ENCODE results near the gene BACH1. TPM values are rescaled to one million over a fixed set of nuclear protein-coding genes. Genes with fewer than 3 reads are reported as not detected.
A peak's percentile ranks its signal among the peaks of the same experiment; 100 is the strongest.
"Not testable (repeated sequence)": the region's sequence is repeated elsewhere in the genome, so short reads cannot be mapped to it uniquely, and the experiment has no call there.

BACH1 gene
- total RNA-seq, 1 donor from 2014 or later: 93.1 TPM

- not testable (repeated sequence) for H3K27me3 Mint-ChIP-seq (ENCODE audit: low read depth, unreplicated experiment); H3K9ac ChIP-seq (ENCODE audit: low read length); H4K20me1 ChIP-seq (ENCODE audit: insufficient read depth, low read length); DNase-seq (ENCODE audit: low read depth); FAIRE-seq; H3K4me3 Mint-ChIP-seq (ENCODE audit: unreplicated experiment); H3K27me3 ChIP-seq (ENCODE audit: insufficient read depth, low read length); H2AFZ ChIP-seq (ENCODE audit: low read depth, low read length); H3K27ac Mint-ChIP-seq (ENCODE audit: unreplicated experiment); H3K4me1 Mint-ChIP-seq (ENCODE audit: low read depth, unreplicated experiment); H3K9me3 Mint-ChIP-seq (ENCODE audit: unreplicated experiment); H3K27ac ChIP-seq (ENCODE audit: low read depth, low read length); H3K4me3 ChIP-seq (ENCODE audit: insufficient read depth, low read depth, low read length); H3K9me3 ChIP-seq (ENCODE audit: insufficient read depth, low read depth, low read length); H3K4me2 ChIP-seq (ENCODE audit: low read length)
- H3K79me2 ChIP-seq (ENCODE audit: insufficient read depth, low read length): peaks cover 21% of the 10 kb centered on the region
- peaks cover 25% of the 10 kb centered on the region for H3K36me3 Mint-ChIP-seq (ENCODE audit: low read depth, unreplicated experiment)
- H3K36me3 ChIP-seq (ENCODE audit: insufficient read depth, low read length): peaks cover 13% of the 10 kb centered on the region
- H3K4me1 ChIP-seq (ENCODE audit: insufficient read depth, low read length): peaks cover 21% of the 10 kb centered on the region
These were observed 57.6 kb downstream of the BACH1 start for GRCh38 chr21:29356291-29356690.

- H3K36me3 Mint-ChIP-seq (ENCODE audit: low read depth, unreplicated experiment): peaks cover 25% of the 10 kb centered on the region
- H3K36me3 ChIP-seq (ENCODE audit: insufficient read depth, low read length): peaks cover 17% of the 10 kb centered on the region
- not testable (repeated sequence) for H3K27ac ChIP-seq (ENCODE audit: low read depth, low read length); H3K9me3 ChIP-seq (ENCODE audit: insufficient read depth, low read depth, low read length); H3K27ac Mint-ChIP-seq (ENCODE audit: unreplicated experiment); H4K20me1 ChIP-seq (ENCODE audit: insufficient read depth, low read length); H3K4me3 ChIP-seq (ENCODE audit: insufficient read depth, low read depth, low read length); H3K27me3 ChIP-seq (ENCODE audit: insufficient read depth, low read length); H2AFZ ChIP-seq (ENCODE audit: low read depth, low read length); DNase-seq (ENCODE audit: low read depth); FAIRE-seq; H3K9me3 Mint-ChIP-seq (ENCODE audit: unreplicated experiment); H3K4me1 Mint-ChIP-seq (ENCODE audit: low read depth, unreplicated experiment); H3K4me3 Mint-ChIP-seq (ENCODE audit: unreplicated experiment); H3K27me3 Mint-ChIP-seq (ENCODE audit: low read depth, unreplicated experiment); H3K4me2 ChIP-seq (ENCODE audit: low read length); H3K9ac ChIP-seq (ENCODE audit: low read length)
- H3K79me2 ChIP-seq (ENCODE audit: insufficient read depth, low read length): peaks cover 21% of the 10 kb centered on the region
- peaks cover 18% of the 10 kb centered on the region for H3K4me1 ChIP-seq (ENCODE audit: insufficient read depth, low read length)
These were observed 58.1 kb downstream of the BACH1 start for GRCh38 chr21:29356810-29357209.

- Mint-ChIP-seq H3K9me3 (ENCODE audit: unreplicated experiment) (peaks cover under 1% of the 10 kb centered on the region), H3K27me3 (ENCODE audit: low read depth, unreplicated experiment) (no peaks in the 10 kb centered on the region), H3K27ac (ENCODE audit: unreplicated experiment) (no peak overlapping the region), H3K4me1 (ENCODE audit: low read depth, unreplicated experiment) (no peaks in the 10 kb centered on the region), H3K36me3 (ENCODE audit: low read depth, unreplicated experiment) (peaks cover 15% of the 10 kb centered on the region), H3K4me3 (ENCODE audit: unreplicated experiment) (no peak overlapping the region)
- Histone ChIP-seq H3K27ac (ENCODE audit: low read depth, low read length) (peak overlapping the region; percentile 11), H2AFZ (ENCODE audit: low read depth, low read length) (no peak overlapping the region), H3K9ac (ENCODE audit: low read length) (no peak overlapping the region), H3K4me3 (ENCODE audit: insufficient read depth, low read depth, low read length) (no peak overlapping the region), H3K9me3 (ENCODE audit: insufficient read depth, low read depth, low read length) (no peaks in the 10 kb centered on the region), H4K20me1 (ENCODE audit: insufficient read depth, low read length) (no peaks in the 10 kb centered on the region), H3K79me2 (ENCODE audit: insufficient read depth, low read length) (peaks cover 4% of the 10 kb centered on the region), H3K4me2 (ENCODE audit: low read length) (peak overlapping the region; percentile 20), H3K4me1 (ENCODE audit: insufficient read depth, low read length) (peaks cover 18% of the 10 kb centered on the region), H3K36me3 (ENCODE audit: insufficient read depth, low read length) (peaks cover 12% of the 10 kb centered on the region), H3K27me3 (ENCODE audit: insufficient read depth, low read length) (no peaks in the 10 kb centered on the region)
- FAIRE-seq: no peak
- no peak for DNase-seq (ENCODE audit: low read depth)
- TF ChIP-seq CTCF (IDR thresholded peaks at IDR 0.05; ENCODE audit: insufficient read depth, low read depth, low read length) (no peak), EZH2 (IDR thresholded peaks at IDR 0.05; ENCODE audit: insufficient read depth, low read length) (no peak)
These were observed 61.0 kb downstream of the BACH1 start for GRCh38 chr21:29359718-29360117.

All from astrocyte (in vitro differentiated cells and primary cell).